Measurements from ENCODE around the gene PLEKHB1. TPM values are rescaled to one million over a fixed set of nuclear protein-coding genes. Genes with fewer than 3 reads are reported as not detected.

PLEKHB1 gene
- polyA plus RNA-seq, 1 donor from 2014 or later, result 0.25 TPM

DNA sequence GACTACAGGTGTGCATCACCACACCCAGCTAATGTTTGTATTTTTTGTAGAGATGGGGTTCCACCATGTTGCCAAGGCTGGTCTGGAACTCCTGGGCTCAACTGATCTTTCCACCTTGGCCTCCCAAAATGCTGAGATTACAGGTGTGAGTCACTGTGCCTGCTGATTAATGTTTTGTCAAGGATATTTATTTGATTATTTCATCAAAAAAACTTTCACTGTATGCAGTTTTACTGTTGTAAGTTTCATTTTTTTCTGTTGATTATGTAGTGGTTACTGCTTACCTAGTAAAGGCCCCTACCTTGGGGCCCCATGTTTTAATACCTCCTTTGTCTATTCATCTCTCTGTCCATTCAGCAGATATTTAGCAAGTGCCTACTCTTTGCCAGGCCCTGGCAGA, 31.8 kb upstream of the PLEKHB1 start:
- H3K9me2 ChIP-seq (ENCODE audit: insufficient read depth, low read length), result no peaks in the 10 kb centered on the region
- no peaks in the 10 kb centered on the region for H3K36me3 ChIP-seq (ENCODE audit: insufficient read depth, low read length)
- no peaks in the 10 kb centered on the region for H3K9me3 ChIP-seq (ENCODE audit: low read length)
- no peak overlapping the region for H3K27ac ChIP-seq (ENCODE audit: low read length)
- no peaks in the 10 kb centered on the region for H3K79me2 ChIP-seq (replicated peaks; ENCODE audit: insufficient read depth, low read length)
- H4K20me1 ChIP-seq (ENCODE audit: insufficient read depth), result no peaks in the 10 kb centered on the region
- no peak overlapping the region for H2AFZ ChIP-seq (ENCODE audit: low read depth, low read length)
- H3K4me2 ChIP-seq (ENCODE audit: low read length), result no peak overlapping the region
- TF ChIP-seq EP300 (conservative IDR thresholded peaks at IDR 0.05; ENCODE audit: poor library complexity, severe bottlenecking), result no peak
- TF ChIP-seq EZH2 (IDR thresholded peaks at IDR 0.05; ENCODE audit: borderline replicate concordance, insufficient read depth, low read length, poor library complexity, severe bottlenecking), result no peak
- TF ChIP-seq RAD21 (conservative IDR thresholded peaks at IDR 0.05), result no peak
- no peaks in the 10 kb centered on the region for H3F3A ChIP-seq (ENCODE audit: insufficient read depth, low read length, poor library complexity, severe bottlenecking)
- no peak overlapping the region for H3K9ac ChIP-seq (ENCODE audit: low read length)
- H3K27me3 ChIP-seq (ENCODE audit: insufficient read depth, low read depth, low read length), result no peaks in the 10 kb centered on the region
- no peak overlapping the region for H3K4me3 ChIP-seq (ENCODE audit: low read length)

DNA sequence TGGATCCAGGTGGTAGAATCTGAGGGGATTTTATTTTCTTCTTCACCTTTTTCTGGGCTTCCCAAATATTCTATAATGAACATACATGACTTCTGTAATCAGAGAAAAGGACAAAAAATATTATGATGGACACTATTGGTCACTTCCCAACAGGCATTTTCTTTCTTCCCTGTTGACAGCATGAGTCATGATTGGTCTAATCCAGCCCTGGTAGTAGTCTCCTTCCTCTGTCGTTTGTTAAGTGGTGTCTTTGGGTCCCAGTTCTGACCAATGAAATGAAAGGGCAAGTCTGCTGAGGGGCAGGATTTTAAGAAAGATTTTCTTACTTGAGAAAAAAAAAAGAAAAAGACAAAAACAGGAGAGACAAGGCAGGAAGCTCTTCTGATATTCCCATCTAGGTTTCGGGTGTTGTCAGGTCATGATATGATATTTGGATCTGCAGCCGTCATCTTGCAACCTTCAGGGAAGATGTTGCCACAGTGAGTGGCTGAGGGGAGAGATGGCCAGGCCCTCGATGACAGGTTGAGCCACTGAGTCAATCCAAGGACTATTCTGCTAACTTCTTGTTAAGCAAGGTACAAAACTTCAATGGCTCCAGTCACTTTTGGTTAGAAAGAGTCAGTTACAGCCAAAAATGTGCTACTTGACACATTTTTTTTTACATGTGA, 23.3 kb upstream of the PLEKHB1 start:
- Histone ChIP-seq H4K20me1 (ENCODE audit: insufficient read depth) (no peaks in the 10 kb centered on the region), H3K4me2 (ENCODE audit: low read length) (no peak overlapping the region), H3K9me2 (ENCODE audit: insufficient read depth, low read length) (no peaks in the 10 kb centered on the region), H2AFZ (ENCODE audit: low read depth, low read length) (no peak overlapping the region), H3K9ac (ENCODE audit: low read length) (no peak overlapping the region), H3K4me3 (ENCODE audit: low read length) (no peak overlapping the region), H3K27me3 (ENCODE audit: insufficient read depth, low read depth, low read length) (no peaks in the 10 kb centered on the region), H3K79me2 (replicated peaks; ENCODE audit: insufficient read depth, low read length) (no peaks in the 10 kb centered on the region), H3K36me3 (ENCODE audit: insufficient read depth, low read length) (no peaks in the 10 kb centered on the region), H3F3A (ENCODE audit: insufficient read depth, low read length, poor library complexity, severe bottlenecking) (no peaks in the 10 kb centered on the region), H3K9me3 (ENCODE audit: low read length) (no peaks in the 10 kb centered on the region), H3K27ac (ENCODE audit: low read length) (no peak overlapping the region)
- TF ChIP-seq EZH2 (IDR thresholded peaks at IDR 0.05; ENCODE audit: borderline replicate concordance, insufficient read depth, low read length, poor library complexity, severe bottlenecking) (no peak), RAD21 (conservative IDR thresholded peaks at IDR 0.05) (no peak), TAF1 (IDR thresholded peaks at IDR 0.05; ENCODE audit: low read depth) (no peak), EP300 (conservative IDR thresholded peaks at IDR 0.05; ENCODE audit: poor library complexity, severe bottlenecking) (no peak), POLR2AphosphoS5 (IDR thresholded peaks at IDR 0.05) (no peak), SMC3 (conservative IDR thresholded peaks at IDR 0.05; ENCODE audit: poor library complexity) (no peak), MXI1 (conservative IDR thresholded peaks at IDR 0.05; ENCODE audit: poor library complexity, severe bottlenecking) (no peak)
- TF ChIP-seq, protein P1, sequence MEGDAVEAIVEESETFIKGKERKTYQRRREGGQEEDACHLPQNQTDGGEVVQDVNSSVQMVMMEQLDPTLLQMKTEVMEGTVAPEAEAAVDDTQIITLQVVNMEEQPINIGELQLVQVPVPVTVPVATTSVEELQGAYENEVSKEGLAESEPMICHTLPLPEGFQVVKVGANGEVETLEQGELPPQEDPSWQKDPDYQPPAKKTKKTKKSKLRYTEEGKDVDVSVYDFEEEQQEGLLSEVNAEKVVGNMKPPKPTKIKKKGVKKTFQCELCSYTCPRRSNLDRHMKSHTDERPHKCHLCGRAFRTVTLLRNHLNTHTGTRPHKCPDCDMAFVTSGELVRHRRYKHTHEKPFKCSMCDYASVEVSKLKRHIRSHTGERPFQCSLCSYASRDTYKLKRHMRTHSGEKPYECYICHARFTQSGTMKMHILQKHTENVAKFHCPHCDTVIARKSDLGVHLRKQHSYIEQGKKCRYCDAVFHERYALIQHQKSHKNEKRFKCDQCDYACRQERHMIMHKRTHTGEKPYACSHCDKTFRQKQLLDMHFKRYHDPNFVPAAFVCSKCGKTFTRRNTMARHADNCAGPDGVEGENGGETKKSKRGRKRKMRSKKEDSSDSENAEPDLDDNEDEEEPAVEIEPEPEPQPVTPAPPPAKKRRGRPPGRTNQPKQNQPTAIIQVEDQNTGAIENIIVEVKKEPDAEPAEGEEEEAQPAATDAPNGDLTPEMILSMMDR (IDR thresholded peaks at IDR 0.05; ENCODE audit: poor library complexity, severe bottlenecking), result no peak
- TF ChIP-seq, protein P2, sequence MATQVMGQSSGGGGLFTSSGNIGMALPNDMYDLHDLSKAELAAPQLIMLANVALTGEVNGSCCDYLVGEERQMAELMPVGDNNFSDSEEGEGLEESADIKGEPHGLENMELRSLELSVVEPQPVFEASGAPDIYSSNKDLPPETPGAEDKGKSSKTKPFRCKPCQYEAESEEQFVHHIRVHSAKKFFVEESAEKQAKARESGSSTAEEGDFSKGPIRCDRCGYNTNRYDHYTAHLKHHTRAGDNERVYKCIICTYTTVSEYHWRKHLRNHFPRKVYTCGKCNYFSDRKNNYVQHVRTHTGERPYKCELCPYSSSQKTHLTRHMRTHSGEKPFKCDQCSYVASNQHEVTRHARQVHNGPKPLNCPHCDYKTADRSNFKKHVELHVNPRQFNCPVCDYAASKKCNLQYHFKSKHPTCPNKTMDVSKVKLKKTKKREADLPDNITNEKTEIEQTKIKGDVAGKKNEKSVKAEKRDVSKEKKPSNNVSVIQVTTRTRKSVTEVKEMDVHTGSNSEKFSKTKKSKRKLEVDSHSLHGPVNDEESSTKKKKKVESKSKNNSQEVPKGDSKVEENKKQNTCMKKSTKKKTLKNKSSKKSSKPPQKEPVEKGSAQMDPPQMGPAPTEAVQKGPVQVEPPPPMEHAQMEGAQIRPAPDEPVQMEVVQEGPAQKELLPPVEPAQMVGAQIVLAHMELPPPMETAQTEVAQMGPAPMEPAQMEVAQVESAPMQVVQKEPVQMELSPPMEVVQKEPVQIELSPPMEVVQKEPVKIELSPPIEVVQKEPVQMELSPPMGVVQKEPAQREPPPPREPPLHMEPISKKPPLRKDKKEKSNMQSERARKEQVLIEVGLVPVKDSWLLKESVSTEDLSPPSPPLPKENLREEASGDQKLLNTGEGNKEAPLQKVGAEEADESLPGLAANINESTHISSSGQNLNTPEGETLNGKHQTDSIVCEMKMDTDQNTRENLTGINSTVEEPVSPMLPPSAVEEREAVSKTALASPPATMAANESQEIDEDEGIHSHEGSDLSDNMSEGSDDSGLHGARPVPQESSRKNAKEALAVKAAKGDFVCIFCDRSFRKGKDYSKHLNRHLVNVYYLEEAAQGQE (IDR thresholded peaks at IDR 0.05; ENCODE audit: borderline replicate concordance), result no peak
